ENCODE measurements around the gene IFIT1B.

GRCh38 chr10:89332123-89332633, 45.7 kb upstream of the IFIT1B start:
- TF ChIP-seq, protein P1, sequence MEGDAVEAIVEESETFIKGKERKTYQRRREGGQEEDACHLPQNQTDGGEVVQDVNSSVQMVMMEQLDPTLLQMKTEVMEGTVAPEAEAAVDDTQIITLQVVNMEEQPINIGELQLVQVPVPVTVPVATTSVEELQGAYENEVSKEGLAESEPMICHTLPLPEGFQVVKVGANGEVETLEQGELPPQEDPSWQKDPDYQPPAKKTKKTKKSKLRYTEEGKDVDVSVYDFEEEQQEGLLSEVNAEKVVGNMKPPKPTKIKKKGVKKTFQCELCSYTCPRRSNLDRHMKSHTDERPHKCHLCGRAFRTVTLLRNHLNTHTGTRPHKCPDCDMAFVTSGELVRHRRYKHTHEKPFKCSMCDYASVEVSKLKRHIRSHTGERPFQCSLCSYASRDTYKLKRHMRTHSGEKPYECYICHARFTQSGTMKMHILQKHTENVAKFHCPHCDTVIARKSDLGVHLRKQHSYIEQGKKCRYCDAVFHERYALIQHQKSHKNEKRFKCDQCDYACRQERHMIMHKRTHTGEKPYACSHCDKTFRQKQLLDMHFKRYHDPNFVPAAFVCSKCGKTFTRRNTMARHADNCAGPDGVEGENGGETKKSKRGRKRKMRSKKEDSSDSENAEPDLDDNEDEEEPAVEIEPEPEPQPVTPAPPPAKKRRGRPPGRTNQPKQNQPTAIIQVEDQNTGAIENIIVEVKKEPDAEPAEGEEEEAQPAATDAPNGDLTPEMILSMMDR (IDR thresholded peaks at IDR 0.05), result no peak
- TF ChIP-seq POLR2A (IDR thresholded peaks at IDR 0.05), result no peak
